DND-41 (cell line): ENCODE data around the gene KCTD4.

Experiments used
- ATAC-seq: fragments of 200-7000 bp; cut with Tn5 transposase; 3 replicates; pipeline ENCODE4 v1.9.1; 2021; ENCODE audit warnings: low read depth; ENCODE audit not compliant: insufficient read depth
- DNase-seq: peaks from one replicate; pipeline ENCODE4 v3.0.0-alpha.2; 2020
- H2AFZ ChIP-seq: 2 replicates; pipeline ENCODE4 v1.6.0; 2012; ENCODE audit warnings: low read depth, low read length
- H3K27ac ChIP-seq: 2 replicates; pipeline ENCODE4 v1.5.1; 2012; ENCODE audit warnings: low read length, inconsistent platforms
- H3K27me3 ChIP-seq: fragments of 200-600 bp; sonication (generic); 2 replicates; pipeline ENCODE4 v1.6.0; 2012; ENCODE audit warnings: low read length, mild to moderate bottlenecking, inconsistent platforms; ENCODE audit not compliant: insufficient read depth, poor library complexity
- H3K36me3 ChIP-seq: 2 replicates; pipeline ENCODE4 v1.5.1; 2012; ENCODE audit warnings: low read length, inconsistent platforms; ENCODE audit not compliant: insufficient read depth
- H3K4me1 ChIP-seq: 2 replicates; pipeline ENCODE4 v1.5.1; 2012; ENCODE audit warnings: mild to moderate bottlenecking, low read length; ENCODE audit not compliant: insufficient read depth
- H3K4me2 ChIP-seq: 2 replicates; pipeline ENCODE4 v1.6.0; 2012; ENCODE audit warnings: mild to moderate bottlenecking, moderate library complexity, low read length, inconsistent platforms; ENCODE audit not compliant: insufficient read depth
- H3K4me3 ChIP-seq, 2 experiments: fragments of 200-600 bp in 1 of 2; shearing (Covaris generic) in 1 of 2; 2 replicates each; pipeline ENCODE4 v1.5.1; 2012 to 2016; ENCODE audit warnings: inconsistent platforms in 2 of 2, low read length in 2 of 2, mild to moderate bottlenecking in 2 of 2, low read depth in 1 of 2, moderate library complexity in 1 of 2
- H3K79me2 ChIP-seq: 2 replicates; pipeline ENCODE4 v1.6.0; 2012; ENCODE audit warnings: low read length, inconsistent platforms; ENCODE audit not compliant: insufficient read depth
- H3K9ac ChIP-seq: 2 replicates; pipeline ENCODE4 v1.6.0; 2012; ENCODE audit warnings: low read depth, mild to moderate bottlenecking, inconsistent platforms, low read length, moderate library complexity
- H3K9me3 ChIP-seq: 2 replicates; pipeline ENCODE4 v1.5.1; 2012; ENCODE audit warnings: low read length, moderate library complexity, mild to moderate bottlenecking, inconsistent platforms; ENCODE audit not compliant: insufficient read depth, severe bottlenecking
- H4K20me1 ChIP-seq: 2 replicates; pipeline ENCODE4 v1.6.0; 2012; ENCODE audit warnings: low read length; ENCODE audit not compliant: insufficient read depth
- CTCF ChIP-seq: IDR thresholded peaks from 2 replicates; pipeline ENCODE4 v1.5.1; 2012; ENCODE audit warnings: borderline replicate concordance, low read length, moderate library complexity, mild to moderate bottlenecking; ENCODE audit not compliant: poor library complexity, severe bottlenecking; ENCODE audit errors: extremely low read depth
- EZH2 ChIP-seq: IDR thresholded peaks from 3 replicates; pipeline ENCODE4 v1.6.1; 2012; ENCODE audit warnings: borderline replicate concordance, low read depth, mild to moderate bottlenecking, moderate library complexity, low read length, inconsistent platforms; ENCODE audit not compliant: severe bottlenecking

KCTD4 gene

GRCh38 chr13:45225370-45225769 lies 24.5 kb upstream of the KCTD4 start:
- Histone ChIP-seq H3K9me3 (no peaks in the 10 kb centered on the region), H4K20me1 (no peaks in the 10 kb centered on the region), H3K79me2 (no peaks in the 10 kb centered on the region), H3K36me3 (no peaks in the 10 kb centered on the region), H3K27me3 (no peaks in the 10 kb centered on the region), H3K27ac (no peak overlapping the region), H2AFZ (no peak overlapping the region), H3K4me3 (no peak overlapping the region), H3K4me1 (no peaks in the 10 kb centered on the region), H3K9ac (no peak overlapping the region), H3K4me2 (no peak overlapping the region)
- TF ChIP-seq EZH2 (no peak), CTCF (no peak)
- ATAC-seq (no peak), DNase-seq (no peak)

DNA sequence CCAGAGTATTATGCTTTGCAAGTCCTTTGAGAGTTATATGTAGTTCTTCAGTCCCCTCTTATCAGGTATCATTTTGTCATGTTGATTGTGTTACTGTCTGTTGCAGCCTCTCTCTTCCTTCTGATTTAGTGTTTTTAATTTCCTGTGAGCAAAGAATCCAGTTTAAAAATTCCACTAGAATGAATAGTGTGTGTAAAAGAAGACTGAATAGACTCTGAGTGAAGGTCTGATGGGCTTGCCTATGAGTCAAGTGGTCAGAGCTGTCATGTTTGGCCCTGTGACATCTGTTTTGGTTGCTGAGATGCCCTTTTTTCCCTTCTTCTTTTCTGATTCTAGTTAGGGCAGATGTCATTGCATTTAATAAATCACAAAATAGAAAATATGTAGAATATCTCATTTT lies 23.3 kb upstream of the KCTD4 start:
- Histone ChIP-seq H3K4me2 (no peak overlapping the region), H3K79me2 (no peaks in the 10 kb centered on the region), H3K4me3 (no peak overlapping the region), H4K20me1 (no peaks in the 10 kb centered on the region), H3K9ac (no peak overlapping the region), H3K27ac (no peak overlapping the region), H3K4me1 (no peaks in the 10 kb centered on the region), H2AFZ (no peak overlapping the region), H3K9me3 (no peaks in the 10 kb centered on the region), H3K36me3 (no peaks in the 10 kb centered on the region), H3K27me3 (no peaks in the 10 kb centered on the region)
- ATAC-seq (no peak), DNase-seq (no peak)
- TF ChIP-seq CTCF (no peak), EZH2 (no peak)

DNA sequence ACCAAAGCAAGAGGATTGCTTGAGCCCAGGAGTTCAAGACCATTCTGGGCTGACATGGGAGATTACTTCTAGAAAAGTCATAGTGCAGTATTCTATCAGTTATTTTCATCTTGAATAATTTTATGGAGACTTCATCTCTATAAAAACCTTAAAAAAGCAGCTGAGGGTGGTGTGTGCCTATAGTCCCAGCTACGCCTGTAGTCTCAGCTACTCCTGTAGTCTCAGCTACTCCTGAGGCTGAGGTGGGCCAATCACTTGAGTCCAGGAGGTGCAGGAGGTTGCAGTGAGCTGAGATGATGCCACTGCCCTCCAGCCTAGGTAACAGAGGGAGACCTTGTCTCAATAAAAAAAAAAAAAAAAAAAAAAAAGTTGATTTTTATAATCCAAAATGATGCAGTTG lies 22.1 kb upstream of the KCTD4 start:
- Histone ChIP-seq H3K9ac (no peak overlapping the region), H2AFZ (no peak overlapping the region), H3K79me2 (no peaks in the 10 kb centered on the region), H3K27ac (no peak overlapping the region), H3K4me2 (no peak overlapping the region), H3K4me1 (no peaks in the 10 kb centered on the region), H3K9me3 (no peaks in the 10 kb centered on the region), H3K27me3 (no peaks in the 10 kb centered on the region), H4K20me1 (no peaks in the 10 kb centered on the region; the same call in 1 of the 2 replicates), H3K36me3 (no peaks in the 10 kb centered on the region), H3K4me3 (no peak overlapping the region)
- no peak for DNase-seq
- no peak for TF ChIP-seq CTCF
- TF ChIP-seq EZH2, result no peak
- ATAC-seq, result no peak

GRCh38 chr13:45222516-45222915 lies 21.7 kb upstream of the KCTD4 start:
- H3K9me3 ChIP-seq, result no peaks in the 10 kb centered on the region
- no peak overlapping the region for H3K9ac ChIP-seq
- ATAC-seq (no peak), DNase-seq (no peak)
- H3K27me3 ChIP-seq, result no peaks in the 10 kb centered on the region
- no peaks in the 10 kb centered on the region for H3K79me2 ChIP-seq
- H4K20me1 ChIP-seq, result no peaks in the 10 kb centered on the region; the same call in 1 of the 2 replicates
- no peak overlapping the region for H2AFZ ChIP-seq
- TF ChIP-seq EZH2 (no peak), CTCF (no peak)
- H3K36me3 ChIP-seq, result no peaks in the 10 kb centered on the region
- no peaks in the 10 kb centered on the region for H3K4me1 ChIP-seq
- no peak overlapping the region for H3K27ac ChIP-seq
- H3K4me2 ChIP-seq, result no peak overlapping the region
- H3K4me3 ChIP-seq, result no peak overlapping the region
